ENCODE results near the gene SUPT7L.
A peak's percentile ranks its signal among the peaks of the same experiment; 100 is the strongest.
"Not testable (repeated sequence)": the region's sequence is repeated elsewhere in the genome, so short reads cannot be mapped to it uniquely, and the experiment has no call there.

SUPT7L gene

GRCh38 chr2:27636766-27637165 lies 26.6 kb downstream of the SUPT7L start:
- no peak for DNase-seq

- DNase-seq: no peak
Measured at GRCh38 chr2:27634291-27634690, 29.1 kb downstream of the SUPT7L start.

- not testable (repeated sequence) for DNase-seq
Measured at GRCh38 chr2:27630257-27630656, 33.2 kb downstream of the SUPT7L start.

- peak; percentile 93 for DNase-seq
Measured at GRCh38 chr2:27628767-27629709, 34.4 kb downstream of the SUPT7L start, which contains the start of the genes CCDC121 and GPN1. TSS of gene CCDC121 (minus strand) at chr2:27629012. CDS start at chr2:27627799, 1,213 bp downstream. TSS of gene GPN1 (plus strand) at chr2:27629050. CDS start at chr2:27629059, 9 bp downstream.

GRCh38 chr2:27627963-27628766 lies 35.2 kb downstream of the SUPT7L start:
- peak; percentile 1 for DNase-seq

- not testable (repeated sequence) for DNase-seq
Measured at GRCh38 chr2:27626921-27627320, 36.5 kb downstream of the SUPT7L start.

- not testable (repeated sequence) for DNase-seq
Measured at GRCh38 chr2:27626323-27626722, 37.1 kb downstream of the SUPT7L start.

GRCh38 chr2:27624943-27625342 lies 38.5 kb downstream of the SUPT7L start:
- DNase-seq: no peak

- no peak for DNase-seq
Measured at GRCh38 chr2:27622921-27623384, 40.5 kb downstream of the SUPT7L start.

GRCh38 chr2:27621524-27621923 lies 41.9 kb downstream of the SUPT7L start:
- DNase-seq: no peak

- DNase-seq: peak; percentile 28
Measured at GRCh38 chr2:27615316-27615715, 48.1 kb downstream of the SUPT7L start.

GRCh38 chr2:27613985-27614384 lies 49.4 kb downstream of the SUPT7L start:
- DNase-seq: no peak

GRCh38 chr2:27606611-27607010 lies 56.8 kb downstream of the SUPT7L start:
- DNase-seq: no peak

All from retina (tissue), 1 donor.